GM21515 (cell line): ENCODE results near the gene GPBAR1.

Experiments used
- ATAC-seq: cut with Tn5 transposase; IDR thresholded peaks from one replicate; pipeline ENCODE4 v1.9.1; 2021; ENCODE audit not compliant: unreplicated experiment

GPBAR1 gene

GRCh38 chr2:218282173-218282991 is 21.6 kb downstream of the GPBAR1 start:
- ATAC-seq: no peak

DNA sequence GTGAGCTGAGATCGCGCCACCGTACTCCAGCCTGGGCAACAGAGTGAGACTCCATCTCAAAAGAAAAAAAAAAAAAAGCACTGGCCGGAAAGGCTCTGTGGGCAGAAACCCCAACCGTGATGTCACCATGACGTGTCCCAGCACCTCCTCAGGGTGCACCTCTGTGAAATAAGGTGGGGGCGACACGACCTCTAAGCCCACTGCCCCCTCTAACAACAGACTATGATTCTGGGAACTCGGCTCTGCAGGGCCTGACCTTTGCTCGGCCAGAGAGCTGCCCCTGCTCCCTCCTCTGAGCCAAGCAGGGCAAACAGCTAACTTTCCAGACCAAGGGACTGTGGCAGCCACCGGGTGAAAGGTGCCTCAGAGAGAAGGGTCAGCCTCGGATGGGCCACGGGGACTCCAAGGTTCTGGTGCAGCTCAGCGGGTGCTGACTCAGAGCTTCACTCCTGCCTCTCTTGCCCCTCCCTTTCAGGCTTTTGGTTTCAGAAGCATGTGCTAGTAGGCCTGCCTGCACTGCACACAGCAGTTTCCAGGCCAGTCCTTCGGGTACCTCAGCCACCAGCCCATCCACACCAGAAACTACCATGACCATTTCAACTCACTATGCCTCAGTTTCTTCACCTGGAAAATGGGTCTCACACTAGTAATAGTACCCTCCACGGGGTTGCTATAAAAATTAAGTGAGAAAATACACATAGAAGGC is 23.4 kb downstream of the GPBAR1 start:
- peak; percentile 55 for ATAC-seq

DNA sequence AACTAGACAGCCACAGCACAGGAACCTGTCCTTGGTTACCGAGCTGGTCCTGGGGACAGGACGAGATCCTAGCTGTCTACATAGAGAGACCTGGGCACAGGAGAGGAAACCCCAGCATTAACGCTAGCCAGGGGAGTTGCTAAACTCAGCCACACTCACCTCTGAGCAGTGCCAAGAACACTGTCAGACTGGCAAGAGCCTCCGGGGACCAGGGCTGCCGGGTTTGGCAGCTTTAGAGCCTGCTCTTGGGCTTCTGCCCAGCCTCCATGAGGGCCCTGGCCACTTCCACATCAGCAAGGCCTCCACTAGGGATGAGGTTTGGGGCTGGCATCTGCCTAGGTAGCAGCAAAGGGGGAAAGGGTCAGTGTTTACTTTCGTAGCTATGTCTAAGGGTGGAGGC is 24.8 kb downstream of the GPBAR1 start:
- no peak for ATAC-seq

GRCh38 chr2:218286570-218287459 is 26.0 kb downstream of the GPBAR1 start:
- peak; percentile 61 for ATAC-seq

- no peak for ATAC-seq
Measured at GRCh38 chr2:218289639-218290315, 29.0 kb downstream of the GPBAR1 start.

DNA sequence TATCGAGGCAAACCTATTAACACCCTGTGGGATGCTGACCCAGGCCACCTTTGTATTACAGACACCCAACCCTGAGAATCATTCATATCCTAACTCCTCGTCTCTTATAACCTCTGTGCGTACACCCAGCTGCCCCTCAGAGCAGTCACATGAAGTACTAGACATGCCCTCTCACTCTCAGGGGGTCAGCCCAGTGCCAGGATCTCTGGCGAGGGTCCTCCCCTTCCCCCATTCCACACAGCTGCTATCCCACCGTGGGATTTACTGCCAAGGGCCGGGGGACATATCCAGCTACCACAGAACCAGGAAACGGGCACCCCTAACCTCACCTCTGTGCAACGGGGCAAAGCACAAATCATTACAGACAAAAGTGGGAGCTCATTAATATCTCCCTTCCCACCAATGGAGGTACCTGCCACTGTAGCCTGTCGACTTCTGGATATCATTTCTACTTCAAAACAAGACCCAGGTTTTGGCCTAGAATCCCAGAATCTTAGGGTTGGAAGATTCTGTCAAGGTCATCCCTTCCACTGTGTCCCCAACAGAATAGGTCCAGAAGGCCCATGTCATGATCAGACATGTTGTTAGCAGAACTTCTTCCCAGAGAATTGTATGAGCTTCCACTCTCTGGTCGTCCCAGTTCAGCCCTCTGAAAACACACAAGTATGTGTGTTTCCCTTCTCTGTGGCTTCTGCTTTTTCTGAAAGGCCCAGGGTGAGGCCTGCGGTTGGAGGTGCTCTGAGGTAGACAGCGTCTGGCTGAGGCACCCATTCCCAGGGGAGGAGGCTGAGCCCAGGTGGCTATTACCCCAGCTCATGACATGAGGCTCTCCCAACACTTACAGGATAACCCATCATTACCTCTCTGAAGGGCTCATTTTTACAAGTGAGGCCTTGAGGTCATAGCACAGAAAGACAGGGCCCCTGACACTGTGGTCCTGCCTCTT is 29.8 kb downstream of the GPBAR1 start:
- peak; percentile 60 for ATAC-seq

- no peak for ATAC-seq
Measured at GRCh38 chr2:218291318-218292047, 30.7 kb downstream of the GPBAR1 start.

DNA sequence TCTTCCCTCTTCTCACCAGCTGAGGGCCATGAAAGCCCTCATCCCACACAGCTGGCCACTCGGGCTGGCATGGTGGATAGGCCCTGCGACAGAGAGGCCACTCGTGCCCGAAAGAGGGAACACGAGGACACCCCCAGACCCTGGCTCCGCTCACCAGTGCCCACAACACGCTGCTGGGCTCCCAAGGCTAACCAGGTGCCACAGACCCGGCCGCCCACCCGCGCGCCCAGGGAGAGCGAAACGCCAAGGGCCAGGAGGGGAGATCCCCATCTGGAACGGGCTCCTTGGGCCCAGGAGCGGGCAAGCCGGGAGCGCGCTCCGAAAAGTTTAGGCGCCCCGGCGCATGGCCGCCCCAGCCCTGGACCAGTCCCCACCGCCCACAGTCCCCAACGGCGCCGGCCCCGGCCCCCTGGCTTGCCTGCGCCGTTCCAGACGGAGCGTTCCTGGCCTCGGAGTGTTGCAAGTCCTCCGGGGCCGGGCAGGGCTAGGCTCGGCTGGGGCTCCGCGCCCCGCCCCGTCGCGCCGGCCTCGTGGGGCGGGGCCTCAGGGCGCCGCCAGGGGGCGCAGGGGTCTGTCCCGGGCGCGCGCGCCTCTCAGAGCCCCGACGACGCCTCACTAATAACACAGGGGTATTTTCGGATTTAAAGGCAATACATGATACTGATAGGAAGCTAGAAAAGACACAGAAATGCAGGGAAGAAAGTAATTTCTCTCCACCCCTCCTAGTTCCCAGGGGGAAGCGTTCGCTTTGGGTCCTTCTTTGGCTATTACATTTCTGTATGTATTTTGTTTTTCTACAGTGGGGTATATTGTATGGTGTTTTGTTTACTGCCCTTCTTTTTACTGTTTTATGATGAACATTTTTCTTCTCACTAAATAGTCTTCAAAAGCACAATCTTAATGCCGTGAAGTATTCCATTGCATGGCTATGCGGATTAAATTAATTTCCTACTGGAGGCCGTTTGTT is 31.5 kb downstream of the GPBAR1 start, which contains the start of gene TMBIM1:
TSS of gene TMBIM1 (minus strand) at position 456 of the 967 bp plus-strand sequence. CDS start 10,362 bp downstream, outside the sequence.
- peak; percentile 60 for ATAC-seq

DNA sequence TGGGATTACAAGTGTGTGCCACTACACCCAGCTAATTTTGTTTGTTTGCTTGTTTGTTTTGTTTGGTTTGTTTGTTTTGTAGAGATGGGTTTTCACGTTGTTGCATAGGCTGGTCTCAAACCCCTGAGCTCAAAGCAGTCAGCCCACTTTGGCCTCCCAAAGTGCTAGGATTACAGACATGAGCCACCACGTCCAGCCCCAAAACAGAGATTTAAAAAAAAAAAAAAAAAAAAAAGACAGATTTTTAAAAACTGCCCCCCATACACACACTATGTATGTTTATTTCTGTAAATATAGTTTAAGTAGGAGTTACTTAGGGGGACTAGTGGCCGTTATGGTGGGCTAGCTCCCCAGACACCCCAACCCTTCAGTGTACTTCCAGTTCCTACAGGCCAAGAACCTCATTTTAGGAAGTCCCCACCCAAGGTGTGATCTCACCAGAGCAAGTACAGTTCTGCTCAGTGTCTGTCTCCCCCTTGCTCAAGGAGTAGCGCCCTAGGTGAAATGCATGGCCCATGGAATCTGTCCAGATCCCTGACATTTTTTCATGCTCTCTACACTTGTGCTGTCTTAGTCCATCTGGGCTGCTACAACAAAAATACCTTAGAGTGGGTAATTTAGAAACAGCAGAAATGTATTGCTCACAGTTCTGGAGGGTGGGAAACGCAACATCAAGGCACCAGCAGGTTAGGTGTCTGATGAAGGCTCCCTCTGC is 33.1 kb downstream of the GPBAR1 start:
- no peak for ATAC-seq

DNA sequence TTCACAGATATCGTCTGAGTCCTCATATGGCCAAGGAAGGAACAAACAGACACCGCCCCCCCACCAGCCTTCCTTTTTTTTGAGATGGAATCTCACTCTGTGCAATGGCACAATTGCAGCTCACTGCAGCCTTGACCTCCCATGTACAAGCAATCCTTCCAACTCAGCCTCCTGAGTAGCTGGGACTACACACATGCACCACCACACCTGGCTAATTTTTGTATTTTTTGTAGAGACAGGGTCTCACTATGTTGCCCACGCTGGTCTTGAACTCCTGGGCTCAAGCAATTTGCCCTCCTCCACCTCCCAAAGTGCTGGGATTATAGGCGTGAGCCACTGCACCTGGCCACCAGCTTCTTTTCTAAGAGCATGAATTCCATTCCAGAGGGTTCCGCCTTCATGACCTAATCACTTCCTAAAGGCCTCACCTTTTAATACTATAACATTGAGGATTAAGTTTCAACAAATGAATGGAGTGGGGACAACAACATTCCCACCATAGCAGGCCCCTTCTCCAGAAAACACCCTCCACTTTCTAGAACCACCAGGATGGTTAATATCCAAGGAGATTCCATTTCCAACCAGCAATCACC is 33.7 kb downstream of the GPBAR1 start:
- ATAC-seq: no peak

DNA sequence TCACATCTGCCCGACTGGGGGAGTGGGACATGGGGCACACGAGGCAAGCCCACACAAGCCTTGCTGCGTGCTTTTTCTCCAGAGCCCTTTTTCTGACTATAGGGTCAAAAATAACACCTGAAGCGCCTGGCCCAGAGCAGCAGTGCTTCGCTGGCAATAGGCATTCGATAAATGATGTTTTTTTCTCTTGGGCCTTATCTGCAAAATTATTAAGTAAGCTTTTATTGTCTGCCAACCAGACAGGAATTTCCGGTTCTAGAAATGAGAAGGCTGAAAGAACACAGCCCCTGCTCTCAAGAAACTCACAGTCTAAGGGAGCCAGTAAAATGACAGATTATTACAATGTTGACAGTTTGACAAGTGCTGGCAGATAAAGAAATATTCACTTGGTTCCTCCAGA is 34.2 kb downstream of the GPBAR1 start:
- ATAC-seq: no peak

GRCh38 chr2:218296200-218296599 is 35.4 kb downstream of the GPBAR1 start:
- ATAC-seq: no peak

DNA sequence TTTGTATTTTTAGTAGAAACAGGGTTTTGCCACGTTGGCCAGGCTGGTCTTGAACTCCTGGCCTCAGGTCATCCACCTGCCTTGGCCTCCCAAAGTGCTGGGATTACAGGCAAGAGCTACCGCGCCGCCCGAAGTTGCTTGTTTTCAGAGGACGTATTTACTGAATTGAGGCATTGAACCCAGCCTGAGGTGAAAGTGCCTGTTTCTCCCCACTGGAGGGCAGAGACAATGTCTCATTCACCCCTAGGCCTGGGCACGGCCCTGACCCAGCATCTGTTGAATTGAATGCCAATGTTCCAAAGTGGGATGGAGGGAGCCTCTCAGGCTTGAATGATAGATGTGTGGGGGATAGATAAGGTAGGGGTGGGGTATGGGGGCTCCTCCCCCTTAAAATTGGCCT is 36.0 kb downstream of the GPBAR1 start:
- no peak for ATAC-seq

DNA sequence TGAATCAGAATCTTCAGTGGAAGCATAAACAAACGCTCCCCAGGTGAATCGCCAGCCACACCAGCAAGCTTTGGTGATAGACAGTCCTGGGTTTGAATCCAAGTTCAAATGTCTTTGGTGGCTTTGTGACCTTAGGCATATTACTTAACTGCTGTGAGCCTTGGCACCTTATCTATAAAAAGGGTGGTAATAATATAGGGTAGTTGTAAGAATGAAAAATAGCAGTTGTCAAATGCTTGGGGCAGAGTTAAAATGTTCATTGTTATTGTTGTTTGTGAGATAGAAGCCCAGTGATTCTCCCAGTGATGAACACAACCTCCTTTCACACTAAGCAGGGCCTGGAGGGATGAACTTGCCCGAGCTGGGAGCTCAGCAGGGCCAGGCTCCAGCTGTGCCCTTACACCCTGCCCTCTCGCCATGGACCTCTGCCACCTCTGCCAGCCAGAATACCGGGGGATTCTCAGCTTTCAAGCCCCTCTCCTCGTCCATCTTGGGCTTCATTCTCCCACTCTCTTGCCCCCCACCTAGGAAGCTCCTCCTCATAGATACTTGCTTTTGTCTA is 37.6 kb downstream of the GPBAR1 start:
- ATAC-seq: no peak

DNA sequence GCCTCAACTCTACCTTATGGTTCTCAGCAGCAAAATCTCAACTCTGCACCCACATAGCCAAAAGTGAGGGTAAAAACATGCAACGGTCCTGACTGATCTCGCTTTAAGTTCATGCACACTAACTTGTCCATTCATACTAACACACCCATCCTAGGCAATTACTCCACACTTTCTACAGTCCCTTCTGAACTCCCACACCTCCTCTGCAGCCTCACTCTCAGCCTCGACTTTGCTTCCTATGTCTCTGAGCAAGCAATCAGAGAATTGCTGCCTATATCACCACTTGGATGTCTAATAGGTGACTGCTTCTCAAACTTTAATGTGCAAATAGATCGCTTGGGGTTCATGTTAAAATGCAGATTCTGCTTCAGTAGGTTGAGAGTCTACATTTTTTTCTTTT is 39.3 kb downstream of the GPBAR1 start:
- no peak for ATAC-seq

- peak; percentile 84 for ATAC-seq
Measured at GRCh38 chr2:218301176-218301819, 40.5 kb downstream of the GPBAR1 start.
